ENCODE data around the gene GNA15.
"Not testable (repeated sequence)": the region's sequence is repeated elsewhere in the genome, so short reads cannot be mapped to it uniquely, and the experiment has no call there.

The GNA15 gene

GRCh38 chr19:3135961-3136683 is at the start of gene GNA15:
TSS of gene GNA15 (plus strand) at chr19:3136033. CDS start at chr19:3136451, 418 bp downstream.
- no peak for DNase-seq

GRCh38 chr19:3087769-3088168 is 48.1 kb upstream of the GNA15 start:
- no peak for DNase-seq

- not testable (repeated sequence) for DNase-seq
Observed at GRCh38 chr19:3089299-3089855, 46.5 kb upstream of the GNA15 start.

GRCh38 chr19:3094601-3095440 is 41.0 kb upstream of the GNA15 start:
- no peak for DNase-seq

- DNase-seq = peak; percentile 23
Observed at GRCh38 chr19:3095441-3096191, 40.2 kb upstream of the GNA15 start.

- no peak for DNase-seq
Observed at GRCh38 chr19:3096267-3096901, 39.4 kb upstream of the GNA15 start.

GRCh38 chr19:3096902-3097326 is 38.9 kb upstream of the GNA15 start:
- DNase-seq = no peak

- DNase-seq = no peak
Observed at GRCh38 chr19:3097442-3097871, 38.4 kb upstream of the GNA15 start.

GRCh38 chr19:3098141-3098514 is 37.7 kb upstream of the GNA15 start:
- no peak for DNase-seq

- no peak for DNase-seq
Observed at GRCh38 chr19:3098515-3099346, 37.1 kb upstream of the GNA15 start.

GRCh38 chr19:3099347-3100145 is 36.3 kb upstream of the GNA15 start:
- no peak for DNase-seq

- no peak for DNase-seq
Observed at GRCh38 chr19:3100331-3100730, 35.5 kb upstream of the GNA15 start.

- DNase-seq = no peak
Observed at GRCh38 chr19:3100747-3101730, 34.8 kb upstream of the GNA15 start.

- no peak for DNase-seq
Observed at GRCh38 chr19:3102239-3103140, 33.3 kb upstream of the GNA15 start.

- no peak for DNase-seq
Observed at GRCh38 chr19:3104708-3104983, 31.2 kb upstream of the GNA15 start.

GRCh38 chr19:3105641-3106508 is 30.0 kb upstream of the GNA15 start:
- no peak for DNase-seq

- no peak for DNase-seq
Observed at GRCh38 chr19:3106509-3107141, 29.2 kb upstream of the GNA15 start.
